Caco-2 (cell line): ENCODE results near the gene RNF13. TPM values are rescaled to one million over a fixed set of nuclear protein-coding genes. Genes with fewer than 3 reads are reported as not detected.
"Not testable (repeated sequence)": the region's sequence is repeated elsewhere in the genome, so short reads cannot be mapped to it uniquely, and the experiment has no call there.

Source experiments
- BruUV-seq: library from RNA; stranded (reverse); fragments of 400-500 nt; replicated peaks from 2 replicates; lab custom pipeline; 2021; lab: Mats Ljungman, UMichigan
- CTCF ChIA-PET: fragments of 300-600 bp; sonication (Branson Sonifier 250); formaldehyde crosslinking; loops from one replicate; lab custom pipeline; 2022; ENCODE audit warnings: antibody characterized with exemption; lab: Charles Lee
- POLR2A ChIA-PET: fragments of 300-600 bp; sonication (Branson Sonifier 250); formaldehyde crosslinking; loops from one replicate; lab custom pipeline; 2022; ENCODE audit warnings: antibody characterized with exemption; lab: Charles Lee
- DNase-seq, 2 experiments: peaks; one replicate each; pipeline versions ENCODE4 v3.0.0 to v3.0.0-alpha.2; 2020 to 2022
- H3K27me3 ChIP-seq: replicated peaks from 2 replicates; pipeline ENCODE4 v1.6.0; 2011; ENCODE audit warnings: low read length; ENCODE audit not compliant: control insufficient read depth, insufficient read depth
- H3K36me3 ChIP-seq: 2 replicates; pipeline ENCODE4 v1.5.1; 2011; ENCODE audit warnings: low read length; ENCODE audit not compliant: control insufficient read depth, insufficient read depth
- H3K4me1 ChIP-seq: fragments of 250-450 bp; sonication (Bioruptor Pico); 2 replicates; pipeline ENCODE4 v1.5.1; 2020; ENCODE audit warnings: mild to moderate bottlenecking
- H3K4me3 ChIP-seq: 2 replicates; pipeline ENCODE4 v1.5.1; 2011; ENCODE audit warnings: low read depth, mild to moderate bottlenecking, control low read depth, low read length
- H3K9me3 ChIP-seq: fragments of 250-450 bp; sonication (Bioruptor Pico); 2 replicates; pipeline ENCODE4 v1.5.1; 2020; ENCODE audit warnings: mild to moderate bottlenecking, moderate library complexity
- H3K27ac Mint-ChIP-seq: one replicate; pipeline ENCODE4 v1.8.0; 2022; ENCODE audit warnings: mixed read lengths; ENCODE audit not compliant: unreplicated experiment
- H3K27me3 Mint-ChIP-seq: one replicate; pipeline ENCODE4 v1.8.0; 2022; ENCODE audit warnings: mixed read lengths; ENCODE audit not compliant: insufficient read depth, unreplicated experiment
- H3K36me3 Mint-ChIP-seq: one replicate; pipeline ENCODE4 v1.8.0; 2022; ENCODE audit warnings: mild to moderate bottlenecking, mixed read lengths; ENCODE audit not compliant: insufficient read depth, unreplicated experiment
- H3K4me1 Mint-ChIP-seq: one replicate; pipeline ENCODE4 v1.8.0; 2022; ENCODE audit warnings: low read depth, mixed read lengths; ENCODE audit not compliant: unreplicated experiment
- H3K4me3 Mint-ChIP-seq: one replicate; pipeline ENCODE4 v1.8.0; 2022; ENCODE audit warnings: mild to moderate bottlenecking, moderate library complexity, mixed read lengths; ENCODE audit not compliant: unreplicated experiment
- H3K9me3 Mint-ChIP-seq: one replicate; pipeline ENCODE4 v1.8.0; 2022; ENCODE audit warnings: mixed read lengths; ENCODE audit not compliant: unreplicated experiment
- CTCF ChIP-seq, 2 experiments: fragments of 200-600 bp in 1 of 2; IDR thresholded peaks; 1 replicate in 1 of 2; 2 replicates in 1 of 2; pipeline versions ENCODE4 v1.5.1 to v1.8.0; 2011 to 2022; ENCODE audit warnings: antibody characterized with exemption in 1 of 2, control low read depth in 1 of 2, inconsistent platforms in 1 of 2, low read depth in 1 of 2, low read length in 1 of 2, mild to moderate bottlenecking in 1 of 2, moderate library complexity in 1 of 2; ENCODE audit not compliant: insufficient read depth in 1 of 2, severe bottlenecking in 1 of 2, unreplicated experiment in 1 of 2
- intact Hi-C: fragments of 100-400 bp; cut with micrococcal nuclease; formaldehyde crosslinking; loops from one replicate; pipeline ENCODE4 v1.10.0; 2022; ENCODE audit not compliant: unreplicated experiment
- total RNA-seq: library from RNA; stranded (reverse); gene quantifications from 2 replicates; pipeline ENCODE4 v1.2.3, GENCODE V29; 2022

The RNF13 gene
- total RNA-seq, 1 experiment from 2014 or later: 44.2 TPM

DNA sequence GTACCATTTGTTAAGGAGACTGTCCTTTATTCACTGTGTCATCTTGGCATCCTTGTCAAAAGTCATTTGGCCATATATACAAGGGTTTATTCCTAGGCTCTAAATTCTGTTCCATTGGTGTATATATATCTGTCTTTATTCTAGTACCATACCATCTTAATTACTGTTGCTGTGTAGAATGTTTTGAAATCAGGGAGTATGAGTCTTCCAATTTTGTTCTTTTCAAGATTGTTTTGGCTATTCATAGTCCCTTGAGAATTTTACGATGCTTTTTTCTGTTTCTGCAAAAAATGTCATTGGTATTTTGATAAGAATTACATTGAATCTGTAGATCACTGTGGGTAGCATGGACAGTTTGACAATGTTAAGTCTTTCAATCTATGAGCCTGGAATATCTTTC lies 128.9 kb downstream of the RNF13 start:
- peaks cover 7% of the 10 kb centered on the region; the same call in 1 of the 2 replicates for H3K4me1 ChIP-seq
- DNase-seq: no peak
- no peaks in the 10 kb centered on the region for H3K27me3 ChIP-seq
- H3K4me1 Mint-ChIP-seq: peaks cover 8% of the 10 kb centered on the region
- H3K4me3 Mint-ChIP-seq: no peak overlapping the region
- H3K27ac Mint-ChIP-seq: no peak overlapping the region
- BruUV-seq: no TSS peak
- intact Hi-C loops: no loop called here
- CTCF ChIA-PET: no interaction called here
- no peaks in the 10 kb centered on the region for H3K36me3 ChIP-seq
- POLR2A ChIA-PET: no interaction called here
- H3K4me3 ChIP-seq: no peak overlapping the region
- H3K9me3 Mint-ChIP-seq: peaks cover 4% of the 10 kb centered on the region
- TF ChIP-seq CTCF (IDR thresholded peaks at IDR 0.05; ENCODE audit: insufficient read depth in 1 of 2, low read depth in 1 of 2, low read length in 1 of 2, severe bottlenecking in 1 of 2, unreplicated experiment in 1 of 2): no peak
- peaks cover 13% of the 10 kb centered on the region for H3K36me3 Mint-ChIP-seq
- H3K9me3 ChIP-seq: peaks cover 7% of the 10 kb centered on the region; the same call in 1 of the 2 replicates
- H3K27me3 Mint-ChIP-seq: no peaks in the 10 kb centered on the region

- POLR2A ChIA-PET: no interaction called here
- H3K27me3 Mint-ChIP-seq: no peaks in the 10 kb centered on the region
- H3K4me3 ChIP-seq: no peak overlapping the region
- no TSS peak for BruUV-seq
- H3K27me3 ChIP-seq: no peaks in the 10 kb centered on the region
- H3K36me3 ChIP-seq: no peaks in the 10 kb centered on the region
- no peak for DNase-seq
- TF ChIP-seq CTCF (IDR thresholded peaks at IDR 0.05; ENCODE audit: insufficient read depth in 1 of 2, low read depth in 1 of 2, low read length in 1 of 2, severe bottlenecking in 1 of 2, unreplicated experiment in 1 of 2): no peak
- H3K4me3 Mint-ChIP-seq: no peak overlapping the region
- H3K4me1 Mint-ChIP-seq: peaks cover 12% of the 10 kb centered on the region
- peaks cover 7% of the 10 kb centered on the region; the same call in 1 of the 2 replicates for H3K9me3 ChIP-seq
- H3K9me3 Mint-ChIP-seq: peaks cover 9% of the 10 kb centered on the region
- no peak overlapping the region for H3K27ac Mint-ChIP-seq
- H3K4me1 ChIP-seq: peaks cover 8% of the 10 kb centered on the region; the same call in 1 of the 2 replicates
- CTCF ChIA-PET: no interaction called here
- intact Hi-C loops: no loop called here
- peaks cover 15% of the 10 kb centered on the region for H3K36me3 Mint-ChIP-seq
These were observed 129.4 kb downstream of the RNF13 start for GRCh38 chr3:149942409-149942808.

GRCh38 chr3:149943966-149944365 lies 131.0 kb downstream of the RNF13 start:
- POLR2A ChIA-PET, H3K4me3 Mint-ChIP-seq, H3K36me3 ChIP-seq, BruUV-seq, intact Hi-C loops, H3K27ac Mint-ChIP-seq, H3K4me3 ChIP-seq, H3K27me3 Mint-ChIP-seq, H3K27me3 ChIP-seq, H3K9me3 ChIP-seq, H3K4me1 ChIP-seq, CTCF ChIA-PET, DNase-seq: not testable (repeated sequence)
- Mint-ChIP-seq H3K36me3 (peaks cover 25% of the 10 kb centered on the region), H3K4me1 (peaks cover 12% of the 10 kb centered on the region), H3K9me3 (peaks cover 21% of the 10 kb centered on the region)
